Measurements from ENCODE around the gene IKZF3. TPM values are rescaled to one million over a fixed set of nuclear protein-coding genes. Genes with fewer than 3 reads are reported as not detected.

IKZF3 gene
- total RNA-seq, 1 donor = under 0.01 TPM

DNA sequence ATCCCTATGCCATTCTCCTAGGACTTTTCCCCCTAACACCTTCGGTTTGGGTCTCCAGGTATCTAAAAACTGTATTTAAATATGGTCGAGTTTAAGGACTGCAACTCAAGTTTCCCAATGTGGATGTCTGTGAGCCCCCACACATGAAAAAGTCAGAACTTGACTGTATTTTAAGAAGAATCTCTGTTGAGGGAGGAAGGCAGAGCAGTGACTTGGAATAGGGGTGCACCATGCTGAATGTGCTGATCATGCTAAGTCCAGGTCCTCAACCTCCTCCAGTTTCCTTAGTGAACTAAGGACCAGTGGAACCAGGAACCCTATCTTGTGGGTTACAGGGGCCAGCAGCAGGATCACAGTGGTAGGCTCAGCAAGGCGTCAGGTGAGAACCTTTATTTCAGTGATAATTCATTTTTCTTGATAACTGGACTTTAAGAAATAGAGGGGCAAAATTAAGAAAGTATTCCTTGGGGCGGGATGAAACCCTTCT, 106.9 kb downstream of the IKZF3 start:
- no peak for DNase-seq (ENCODE audit: low read depth)
- no peak overlapping the region for H3K4me3 ChIP-seq (ENCODE audit: low read depth, low read length)
- TF ChIP-seq, protein P1, sequence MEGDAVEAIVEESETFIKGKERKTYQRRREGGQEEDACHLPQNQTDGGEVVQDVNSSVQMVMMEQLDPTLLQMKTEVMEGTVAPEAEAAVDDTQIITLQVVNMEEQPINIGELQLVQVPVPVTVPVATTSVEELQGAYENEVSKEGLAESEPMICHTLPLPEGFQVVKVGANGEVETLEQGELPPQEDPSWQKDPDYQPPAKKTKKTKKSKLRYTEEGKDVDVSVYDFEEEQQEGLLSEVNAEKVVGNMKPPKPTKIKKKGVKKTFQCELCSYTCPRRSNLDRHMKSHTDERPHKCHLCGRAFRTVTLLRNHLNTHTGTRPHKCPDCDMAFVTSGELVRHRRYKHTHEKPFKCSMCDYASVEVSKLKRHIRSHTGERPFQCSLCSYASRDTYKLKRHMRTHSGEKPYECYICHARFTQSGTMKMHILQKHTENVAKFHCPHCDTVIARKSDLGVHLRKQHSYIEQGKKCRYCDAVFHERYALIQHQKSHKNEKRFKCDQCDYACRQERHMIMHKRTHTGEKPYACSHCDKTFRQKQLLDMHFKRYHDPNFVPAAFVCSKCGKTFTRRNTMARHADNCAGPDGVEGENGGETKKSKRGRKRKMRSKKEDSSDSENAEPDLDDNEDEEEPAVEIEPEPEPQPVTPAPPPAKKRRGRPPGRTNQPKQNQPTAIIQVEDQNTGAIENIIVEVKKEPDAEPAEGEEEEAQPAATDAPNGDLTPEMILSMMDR (IDR thresholded peaks at IDR 0.05; ENCODE audit: insufficient read depth, low read depth, low read length) = no peak

DNA sequence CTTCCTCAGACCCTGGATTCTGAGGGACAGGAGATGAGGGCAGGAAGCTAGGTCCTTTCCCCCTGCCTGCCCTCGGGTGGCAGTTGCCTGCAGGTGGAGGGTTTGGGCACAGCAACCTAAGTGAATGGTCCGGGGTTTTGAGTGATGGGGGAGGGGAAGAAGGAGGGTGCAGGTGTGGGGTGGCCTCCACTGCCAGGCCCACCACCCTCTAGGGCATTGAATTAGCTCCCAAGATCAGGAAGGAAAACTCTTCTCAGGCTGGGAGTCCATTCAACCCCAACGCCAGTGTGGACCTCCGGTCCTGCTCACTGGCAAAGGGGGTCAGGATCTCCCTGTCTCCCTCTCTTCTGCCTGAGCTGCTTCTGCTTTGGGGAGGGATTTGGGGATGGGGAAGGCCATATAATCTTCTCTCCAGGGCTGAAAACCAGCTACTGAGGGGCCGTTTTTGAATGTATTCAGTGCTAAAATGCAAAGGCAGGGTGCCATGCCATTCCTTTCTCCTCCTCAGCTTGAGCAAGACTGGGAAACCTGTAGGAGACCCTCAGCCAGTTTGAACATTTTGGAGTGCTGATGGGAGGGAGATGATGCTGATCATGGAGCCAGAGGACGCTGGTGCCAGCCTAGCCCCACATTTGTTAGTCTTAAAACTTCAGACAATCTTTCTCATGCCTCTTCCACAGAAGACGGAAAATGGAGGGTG, 107.6 kb downstream of the IKZF3 start:
- no peak for DNase-seq (ENCODE audit: low read depth)
- no peak overlapping the region for H3K4me3 ChIP-seq (ENCODE audit: low read depth, low read length)
- TF ChIP-seq, protein P1 (IDR thresholded peaks at IDR 0.05; ENCODE audit: insufficient read depth, low read depth, low read length) = no peak

DNA sequence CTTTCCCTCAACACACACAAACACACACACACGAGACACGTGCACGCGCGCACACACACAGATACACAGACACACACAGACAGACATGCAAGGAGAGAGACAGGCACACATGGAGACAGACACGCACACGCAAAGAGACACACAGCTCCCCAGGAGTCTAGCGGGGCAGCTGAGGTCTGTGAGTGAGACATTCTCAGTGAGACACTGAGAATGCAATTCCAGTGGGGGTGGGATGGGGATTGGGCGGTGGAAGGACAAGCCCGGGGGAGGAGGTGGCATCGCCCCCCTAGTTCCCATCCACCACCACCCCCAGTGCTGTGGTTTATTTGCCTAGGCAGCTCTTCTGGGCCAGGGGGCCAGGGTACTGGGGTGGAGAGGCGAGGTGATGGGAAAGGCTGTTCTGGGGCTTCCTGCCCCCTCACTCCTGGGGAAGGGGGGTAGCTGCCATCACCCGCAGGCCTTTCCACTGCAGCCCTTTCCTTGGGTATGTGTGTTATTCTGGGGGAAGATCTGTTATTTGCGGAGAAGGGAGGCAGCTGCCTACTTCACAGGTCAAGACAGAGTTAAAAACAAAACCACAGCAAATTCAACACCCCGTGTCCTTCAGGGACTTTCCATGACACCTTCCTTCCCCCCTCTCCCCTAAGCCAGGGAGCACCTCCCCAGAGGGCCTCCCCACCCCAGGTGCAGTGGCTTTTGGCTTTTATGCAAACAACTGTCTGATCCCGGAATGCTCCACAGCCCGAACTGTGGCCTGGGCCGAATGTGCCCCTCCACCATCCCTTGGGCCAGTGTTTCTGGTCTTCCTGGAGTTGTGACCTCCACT, 108.3 kb downstream of the IKZF3 start:
- TF ChIP-seq, protein P1 (IDR thresholded peaks at IDR 0.05; ENCODE audit: insufficient read depth, low read depth, low read length) = no peak
- DNase-seq (ENCODE audit: low read depth) = no peak
- no peak overlapping the region for H3K4me3 ChIP-seq (ENCODE audit: low read depth, low read length)

DNA sequence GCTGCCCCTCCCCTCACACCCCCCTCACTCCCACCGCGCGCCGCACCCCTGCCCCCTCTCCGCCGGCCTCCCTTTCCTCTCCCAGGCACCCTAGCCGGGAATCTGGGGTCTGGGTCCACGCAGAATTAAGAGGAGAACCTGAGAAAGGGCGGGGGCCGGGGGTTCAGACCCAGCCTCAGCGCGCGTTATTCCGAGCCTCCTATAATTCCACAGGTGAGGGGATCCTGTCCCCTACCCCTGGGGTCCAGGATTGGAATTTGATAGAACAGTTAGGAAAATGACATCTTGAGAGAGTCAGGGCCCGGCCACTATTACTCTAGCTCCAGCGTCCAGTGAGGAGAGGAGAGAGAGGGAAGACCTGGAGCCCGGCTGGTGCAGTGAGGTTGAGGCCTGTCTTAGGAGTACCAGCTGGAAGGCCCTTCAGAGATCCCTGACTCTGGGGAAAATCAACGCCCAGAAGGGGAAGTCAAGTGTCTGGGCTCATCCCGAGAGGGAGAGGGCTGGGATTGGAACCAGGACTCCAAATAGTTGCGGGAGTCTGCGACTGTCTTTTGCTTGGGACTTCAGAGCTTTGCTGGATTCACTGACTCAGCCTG, 109.1 kb downstream of the IKZF3 start:
- peak overlapping the region; percentile 73 for H3K4me3 ChIP-seq (ENCODE audit: low read depth, low read length)
- TF ChIP-seq, protein P1 (IDR thresholded peaks at IDR 0.05; ENCODE audit: insufficient read depth, low read depth, low read length) = no peak
- DNase-seq (ENCODE audit: low read depth) = no peak

- TF ChIP-seq, protein P1 (IDR thresholded peaks at IDR 0.05; ENCODE audit: insufficient read depth, low read depth, low read length) = peak; percentile 73
- DNase-seq (ENCODE audit: low read depth) = peak; percentile 93
- peak overlapping the region; percentile 73 for H3K4me3 ChIP-seq (ENCODE audit: low read depth, low read length)
Measured at GRCh38 chr17:39754161-39754957, 109.8 kb downstream of the IKZF3 start.

GRCh38 chr17:39753514-39754160, 110.5 kb downstream of the IKZF3 start:
- peak; percentile 32 for DNase-seq (ENCODE audit: low read depth)
- TF ChIP-seq, protein P1 (IDR thresholded peaks at IDR 0.05; ENCODE audit: insufficient read depth, low read depth, low read length) = no peak
- H3K4me3 ChIP-seq (ENCODE audit: low read depth, low read length) = peak overlapping the region; percentile 73
